ENCODE measurements around the gene SNAP91.
"Not testable (repeated sequence)": the region's sequence is repeated elsewhere in the genome, so short reads cannot be mapped to it uniquely, and the experiment has no call there.

Gene SNAP91

GRCh38 chr6:83578057-83578456, 130.8 kb downstream of the SNAP91 start:
- H3K36me3 ChIP-seq (ENCODE audit: insufficient read depth, low read length) = no peaks in the 10 kb centered on the region
- H3K9ac ChIP-seq (ENCODE audit: low read depth, low read length) = no peak overlapping the region
- ATAC-seq (ENCODE audit: insufficient read depth, low read depth) = no peak
- no peaks in the 10 kb centered on the region for H3K4me1 ChIP-seq (ENCODE audit: insufficient read depth, low read length)
- no peak overlapping the region for H3K4me3 ChIP-seq (ENCODE audit: low read depth in 1 of 2, low read length in 2 of 2)
- no peaks in the 10 kb centered on the region for H3K9me3 ChIP-seq (ENCODE audit: insufficient read depth, low read length, severe bottlenecking)
- no peaks in the 10 kb centered on the region for H3K27me3 ChIP-seq (ENCODE audit: insufficient read depth, low read length, poor library complexity)
- H4K20me1 ChIP-seq (ENCODE audit: insufficient read depth, low read length) = no peaks in the 10 kb centered on the region
- no peak for DNase-seq
- H3K79me2 ChIP-seq (ENCODE audit: insufficient read depth, low read length) = no peaks in the 10 kb centered on the region
- no peak overlapping the region for H2AFZ ChIP-seq (ENCODE audit: low read depth, low read length)
- no peak overlapping the region for H3K27ac ChIP-seq (ENCODE audit: low read length)
- TF ChIP-seq CTCF (IDR thresholded peaks at IDR 0.05; ENCODE audit: borderline replicate concordance, extremely low read depth, low read length, poor library complexity, severe bottlenecking) = no peak
- H3K4me2 ChIP-seq (ENCODE audit: insufficient read depth, low read length) = no peak overlapping the region

GRCh38 chr6:83574783-83575182, 134.1 kb downstream of the SNAP91 start:
- DNase-seq (no peak), ATAC-seq (ENCODE audit: insufficient read depth, low read depth) (no peak)
- TF ChIP-seq CTCF (IDR thresholded peaks at IDR 0.05; ENCODE audit: borderline replicate concordance, extremely low read depth, low read length, poor library complexity, severe bottlenecking) (no peak), EZH2 (IDR thresholded peaks at IDR 0.05; ENCODE audit: borderline replicate concordance, low read depth, low read length, severe bottlenecking) (no peak)
- Histone ChIP-seq H3K4me1 (ENCODE audit: insufficient read depth, low read length) (no peaks in the 10 kb centered on the region), H3K9ac (ENCODE audit: low read depth, low read length) (no peak overlapping the region), H3K4me3 (ENCODE audit: low read depth in 1 of 2, low read length in 2 of 2) (no peak overlapping the region), H3K4me2 (ENCODE audit: insufficient read depth, low read length) (no peak overlapping the region), H3K27me3 (ENCODE audit: insufficient read depth, low read length, poor library complexity) (no peaks in the 10 kb centered on the region), H4K20me1 (ENCODE audit: insufficient read depth, low read length) (no peaks in the 10 kb centered on the region), H2AFZ (ENCODE audit: low read depth, low read length) (no peak overlapping the region), H3K36me3 (ENCODE audit: insufficient read depth, low read length) (no peaks in the 10 kb centered on the region), H3K9me3 (ENCODE audit: insufficient read depth, low read length, severe bottlenecking) (no peaks in the 10 kb centered on the region), H3K27ac (ENCODE audit: low read length) (no peak overlapping the region), H3K79me2 (ENCODE audit: insufficient read depth, low read length) (no peaks in the 10 kb centered on the region)

- H3K27ac ChIP-seq (ENCODE audit: low read length); H4K20me1 ChIP-seq (ENCODE audit: insufficient read depth, low read length); H3K4me1 ChIP-seq (ENCODE audit: insufficient read depth, low read length); H3K9me3 ChIP-seq (ENCODE audit: insufficient read depth, low read length, severe bottlenecking); H3K4me2 ChIP-seq (ENCODE audit: insufficient read depth, low read length); H2AFZ ChIP-seq (ENCODE audit: low read depth, low read length); H3K4me3 ChIP-seq (ENCODE audit: low read depth in 1 of 2, low read length in 2 of 2); DNase-seq; H3K79me2 ChIP-seq (ENCODE audit: insufficient read depth, low read length); ATAC-seq (ENCODE audit: insufficient read depth, low read depth); H3K27me3 ChIP-seq (ENCODE audit: insufficient read depth, low read length, poor library complexity); H3K9ac ChIP-seq (ENCODE audit: low read depth, low read length); H3K36me3 ChIP-seq (ENCODE audit: insufficient read depth, low read length): not testable (repeated sequence)
These were observed 137.2 kb downstream of the SNAP91 start for GRCh38 chr6:83571663-83572185.

GRCh38 chr6:83558975-83559374, 149.9 kb downstream of the SNAP91 start:
- no peak for ATAC-seq (ENCODE audit: insufficient read depth, low read depth)
- H3K4me1 ChIP-seq (ENCODE audit: insufficient read depth, low read length) = no peaks in the 10 kb centered on the region
- no peak overlapping the region for H2AFZ ChIP-seq (ENCODE audit: low read depth, low read length)

More at GRCh38 chr6:83558975-83559374, 149.9 kb downstream of the SNAP91 start:
- TF ChIP-seq CTCF (IDR thresholded peaks at IDR 0.05; ENCODE audit: borderline replicate concordance, extremely low read depth, low read length, poor library complexity, severe bottlenecking) (no peak), EZH2 (IDR thresholded peaks at IDR 0.05; ENCODE audit: borderline replicate concordance, low read depth, low read length, severe bottlenecking) (no peak)
- Histone ChIP-seq H3K36me3 (ENCODE audit: insufficient read depth, low read length) (no peaks in the 10 kb centered on the region), H3K27me3 (ENCODE audit: insufficient read depth, low read length, poor library complexity) (no peaks in the 10 kb centered on the region), H3K79me2 (ENCODE audit: insufficient read depth, low read length) (no peaks in the 10 kb centered on the region), H3K4me2 (ENCODE audit: insufficient read depth, low read length) (no peak overlapping the region), H4K20me1 (ENCODE audit: insufficient read depth, low read length) (no peaks in the 10 kb centered on the region), H3K4me3 (ENCODE audit: low read depth in 1 of 2, low read length in 2 of 2) (no peak overlapping the region), H3K27ac (ENCODE audit: low read length) (no peak overlapping the region), H3K9ac (ENCODE audit: low read depth, low read length) (no peak overlapping the region), H3K9me3 (ENCODE audit: insufficient read depth, low read length, severe bottlenecking) (no peaks in the 10 kb centered on the region)
- DNase-seq = no peak
